GM18951 (cell line): ENCODE results near the gene OBSL1.

ENCODE experiments used
- POLR2A ChIP-seq: IDR thresholded peaks from 4 replicates; pipeline ENCODE4 v1.6.1; 2011; ENCODE audit warnings: mild to moderate bottlenecking; ENCODE audit not compliant: insufficient read length, insufficient read depth; ENCODE audit errors: extremely low read depth
- in situ Hi-C: fragments of 300-500 bp; cut with MboI; formaldehyde crosslinking; loops from one replicate; pipeline ENCODE4 v1.12.0; 2022; ENCODE audit warnings: low sequenced_read_pairs, mixed read lengths, inconsistent platforms; ENCODE audit not compliant: unreplicated experiment

The OBSL1 gene

GRCh38 chr2:219557791-219558785 lies 13.3 kb downstream of the OBSL1 start:
- in situ Hi-C loops, result no loop called here
- TF ChIP-seq POLR2A, result no peak

- TF ChIP-seq POLR2A, result no peak
- in situ Hi-C loops, result no loop called here
Observed at GRCh38 chr2:219557320-219557719, 14.0 kb downstream of the OBSL1 start.

GRCh38 chr2:219556413-219556812 lies 14.9 kb downstream of the OBSL1 start:
- in situ Hi-C loops, result no loop called here

GRCh38 chr2:219555956-219556355 lies 15.4 kb downstream of the OBSL1 start:
- in situ Hi-C loops, result no loop called here
- TF ChIP-seq POLR2A, result no peak

More at GRCh38 chr2:219556413-219556812, 14.9 kb downstream of the OBSL1 start:
- TF ChIP-seq POLR2A, result no peak

- in situ Hi-C loops, result no loop called here
- TF ChIP-seq POLR2A, result no peak
Observed at GRCh38 chr2:219554350-219554749, 17.0 kb downstream of the OBSL1 start.

- TF ChIP-seq POLR2A, result no peak
- in situ Hi-C loops, result no loop called here
Observed at GRCh38 chr2:219553463-219553963, 17.8 kb downstream of the OBSL1 start.

GRCh38 chr2:219553168-219553417 lies 18.2 kb downstream of the OBSL1 start:
- in situ Hi-C loops, result no loop called here

GRCh38 chr2:219552382-219553167 lies 18.8 kb downstream of the OBSL1 start:
- in situ Hi-C loops, result no loop called here
- TF ChIP-seq POLR2A, result no peak

More at GRCh38 chr2:219553168-219553417, 18.2 kb downstream of the OBSL1 start:
- TF ChIP-seq POLR2A, result no peak

- in situ Hi-C loops, result no loop called here
- TF ChIP-seq POLR2A, result no peak
Observed at GRCh38 chr2:219551441-219552381, 19.6 kb downstream of the OBSL1 start.

- in situ Hi-C loops, result no loop called here
- TF ChIP-seq POLR2A, result no peak
Observed at GRCh38 chr2:219549619-219550018, 21.7 kb downstream of the OBSL1 start.

- TF ChIP-seq POLR2A, result no peak
- in situ Hi-C loops, result no loop called here
Observed at GRCh38 chr2:219548990-219549389, 22.3 kb downstream of the OBSL1 start.

- in situ Hi-C loops, result no loop called here
- no peak for TF ChIP-seq POLR2A
Observed at GRCh38 chr2:219547621-219548020, 23.7 kb downstream of the OBSL1 start.

GRCh38 chr2:219545943-219546352 lies 25.4 kb downstream of the OBSL1 start:
- TF ChIP-seq POLR2A, result no peak
- in situ Hi-C loops, result no loop called here
